Erythroblast (primary cell): Measurements from ENCODE around the gene SERHL2.

Experiments used
- GATA1 ChIP-seq: IDR thresholded peaks from 2 replicates; pipeline ENCODE4 v1.6.1; 2011; ENCODE audit warnings: low read depth, mild to moderate bottlenecking, control low read depth, low read length, moderate library complexity
- POLR2A ChIP-seq: IDR thresholded peaks from 2 replicates; pipeline ENCODE4 v1.6.1; 2011; ENCODE audit warnings: mild to moderate bottlenecking, low read length

GRCh38 chr22:42547562-42547961 is 6.2 kb upstream of the SERHL2 start:
- no peak for TF ChIP-seq POLR2A
- no peak for TF ChIP-seq GATA1
